Calu3 (cell line): ENCODE results near the gene SV2A. TPM values are rescaled to one million over a fixed set of nuclear protein-coding genes. Genes with fewer than 3 reads are reported as not detected.

Source experiments
- BruUV-seq: library from RNA; stranded (reverse); fragments of 400-500 nt; replicated peaks from 2 replicates; lab custom pipeline; 2021; lab: Mats Ljungman, UMichigan
- CTCF ChIA-PET: fragments of 300-600 bp; sonication (Branson Sonifier 250); formaldehyde crosslinking; loops from one replicate; lab custom pipeline; 2022; ENCODE audit warnings: antibody characterized with exemption; lab: Charles Lee
- DNase-seq: peaks from one replicate; pipeline ENCODE4 v3.0.0; 2022
- H3K27ac Mint-ChIP-seq: one replicate; pipeline ENCODE4 v1.8.0; 2022; ENCODE audit warnings: mixed read lengths; ENCODE audit not compliant: unreplicated experiment
- H3K27me3 Mint-ChIP-seq: one replicate; pipeline ENCODE4 v1.8.0; 2022; ENCODE audit warnings: mixed read lengths; ENCODE audit not compliant: unreplicated experiment
- H3K36me3 Mint-ChIP-seq: one replicate; pipeline ENCODE4 v1.8.0; 2022; ENCODE audit warnings: mild to moderate bottlenecking, moderate library complexity, mixed read lengths; ENCODE audit not compliant: insufficient read depth, unreplicated experiment
- H3K4me1 Mint-ChIP-seq: one replicate; pipeline ENCODE4 v1.8.0; 2022; ENCODE audit warnings: mild to moderate bottlenecking, low read depth, mixed read lengths; ENCODE audit not compliant: unreplicated experiment
- H3K4me3 Mint-ChIP-seq: one replicate; pipeline ENCODE4 v1.8.0; 2022; ENCODE audit warnings: mild to moderate bottlenecking, low read depth, moderate library complexity, mixed read lengths; ENCODE audit not compliant: unreplicated experiment
- H3K9me3 Mint-ChIP-seq: one replicate; pipeline ENCODE4 v1.8.0; 2022; ENCODE audit warnings: low read depth, mixed read lengths; ENCODE audit not compliant: unreplicated experiment
- CTCF ChIP-seq: fragments of 200-600 bp; IDR thresholded peaks from one replicate; pipeline ENCODE4 v1.8.0; 2022; ENCODE audit warnings: antibody characterized with exemption; ENCODE audit not compliant: unreplicated experiment
- intact Hi-C: fragments of 100-400 bp; cut with micrococcal nuclease; formaldehyde crosslinking; loops from one replicate; pipeline ENCODE4 v1.10.0; 2022; ENCODE audit not compliant: unreplicated experiment
- total RNA-seq: library from RNA; stranded (reverse); gene quantifications from 2 replicates; pipeline ENCODE4 v1.2.3, GENCODE V29; 2022

SV2A gene
- total RNA-seq, 1 experiment from 2014 or later = 0.12 TPM

GRCh38 chr1:149933208-149933607 is 15.6 kb upstream of the SV2A start:
- CTCF ChIA-PET = no interaction called here

GRCh38 chr1:149932474-149932873 is 14.8 kb upstream of the SV2A start:
- intact Hi-C loops = no loop called here
- no peak overlapping the region for H3K4me3 Mint-ChIP-seq
- no peak for TF ChIP-seq CTCF
- H3K36me3 Mint-ChIP-seq = peaks cover 55% of the 10 kb centered on the region
- no peaks in the 10 kb centered on the region for H3K27me3 Mint-ChIP-seq
- H3K4me1 Mint-ChIP-seq = peaks cover 45% of the 10 kb centered on the region
- CTCF ChIA-PET = interaction anchor here (0.6 kb wide), 1 partner anchor 62 kb away, joined by 3 read pairs; no protein-coding TSS in a partner anchor
- no peak overlapping the region for H3K27ac Mint-ChIP-seq
- BruUV-seq = no TSS peak
- H3K9me3 Mint-ChIP-seq = no peaks in the 10 kb centered on the region
- no peak for DNase-seq

More at GRCh38 chr1:149933208-149933607, 15.6 kb upstream of the SV2A start:
- no peaks in the 10 kb centered on the region for H3K27me3 Mint-ChIP-seq
- H3K36me3 Mint-ChIP-seq = peaks cover 55% of the 10 kb centered on the region
- intact Hi-C loops = no loop called here
- no peaks in the 10 kb centered on the region for H3K9me3 Mint-ChIP-seq
- H3K4me1 Mint-ChIP-seq = peaks cover 51% of the 10 kb centered on the region
- H3K4me3 Mint-ChIP-seq = no peak overlapping the region
- BruUV-seq = no TSS peak
- no peak for DNase-seq
- no peak for TF ChIP-seq CTCF
- no peak overlapping the region for H3K27ac Mint-ChIP-seq

- CTCF ChIA-PET = no interaction called here
- no TSS peak for BruUV-seq
- Mint-ChIP-seq H3K36me3 (peaks cover 54% of the 10 kb centered on the region), H3K27ac (peak overlapping the region; percentile 15), H3K4me1 (peaks cover 37% of the 10 kb centered on the region), H3K27me3 (no peaks in the 10 kb centered on the region), H3K9me3 (no peaks in the 10 kb centered on the region), H3K4me3 (no peak overlapping the region)
- TF ChIP-seq CTCF = no peak
- intact Hi-C loops = no loop called here
- no peak for DNase-seq
Observed at GRCh38 chr1:149931212-149931790, 13.7 kb upstream of the SV2A start.

GRCh38 chr1:149929856-149930255 is 12.2 kb upstream of the SV2A start:
- no peak for DNase-seq
- H3K4me3 Mint-ChIP-seq = no peak overlapping the region
- no peaks in the 10 kb centered on the region for H3K27me3 Mint-ChIP-seq
- no peaks in the 10 kb centered on the region for H3K9me3 Mint-ChIP-seq
- no TSS peak for BruUV-seq
- CTCF ChIA-PET = no interaction called here
- H3K27ac Mint-ChIP-seq = no peak overlapping the region
- intact Hi-C loops = no loop called here
- peaks cover 57% of the 10 kb centered on the region for H3K36me3 Mint-ChIP-seq
- no peak for TF ChIP-seq CTCF
- peaks cover 40% of the 10 kb centered on the region for H3K4me1 Mint-ChIP-seq
